CD4-positive, alpha-beta T cell treated with Interferon alpha-2 for 1 hour (primary cell): ENCODE measurements around the gene PALLD.
"Not testable (repeated sequence)": the region's sequence is repeated elsewhere in the genome, so short reads cannot be mapped to it uniquely, and the experiment has no call there.

Source experiments
- DNase-seq, 2 donors: peaks; one replicate each; pipeline ENCODE4 v3.0.0-alpha.2; 2020 to 2022

PALLD gene

GRCh38 chr4:168925789-168926490, 429.1 kb downstream of the PALLD start:
- DNase-seq = no peak

- DNase-seq = no peak
Measured at GRCh38 chr4:168928346-168928745, 431.5 kb downstream of the PALLD start.

GRCh38 chr4:168928875-168929274, 432.0 kb downstream of the PALLD start:
- no peak for DNase-seq

GRCh38 chr4:168930413-168931196, 433.8 kb downstream of the PALLD start:
- DNase-seq = no peak

- DNase-seq = no peak
Measured at GRCh38 chr4:168931215-168931650, 434.4 kb downstream of the PALLD start.

- DNase-seq = no peak
Measured at GRCh38 chr4:168932138-168932537, 435.3 kb downstream of the PALLD start.

- DNase-seq = no peak
Measured at GRCh38 chr4:168933423-168933822, 436.6 kb downstream of the PALLD start.

- not testable (repeated sequence) for DNase-seq
Measured at GRCh38 chr4:168937473-168937872, 440.6 kb downstream of the PALLD start.

- peak in 1 of 2 donors; percentile 22 for DNase-seq
Measured at GRCh38 chr4:168942985-168943384, 446.1 kb downstream of the PALLD start.

GRCh38 chr4:168945291-168945690, 448.4 kb downstream of the PALLD start:
- DNase-seq = no peak

- not testable (repeated sequence) for DNase-seq
Measured at GRCh38 chr4:168952821-168953246, 456.0 kb downstream of the PALLD start.

- no peak for DNase-seq
Measured at GRCh38 chr4:168955674-168956073, 458.8 kb downstream of the PALLD start.

GRCh38 chr4:168960716-168961115, 463.9 kb downstream of the PALLD start:
- no peak for DNase-seq

GRCh38 chr4:168972596-168972995, 475.7 kb downstream of the PALLD start:
- no peak for DNase-seq
